ENCODE results near the gene CPVL.

DNA sequence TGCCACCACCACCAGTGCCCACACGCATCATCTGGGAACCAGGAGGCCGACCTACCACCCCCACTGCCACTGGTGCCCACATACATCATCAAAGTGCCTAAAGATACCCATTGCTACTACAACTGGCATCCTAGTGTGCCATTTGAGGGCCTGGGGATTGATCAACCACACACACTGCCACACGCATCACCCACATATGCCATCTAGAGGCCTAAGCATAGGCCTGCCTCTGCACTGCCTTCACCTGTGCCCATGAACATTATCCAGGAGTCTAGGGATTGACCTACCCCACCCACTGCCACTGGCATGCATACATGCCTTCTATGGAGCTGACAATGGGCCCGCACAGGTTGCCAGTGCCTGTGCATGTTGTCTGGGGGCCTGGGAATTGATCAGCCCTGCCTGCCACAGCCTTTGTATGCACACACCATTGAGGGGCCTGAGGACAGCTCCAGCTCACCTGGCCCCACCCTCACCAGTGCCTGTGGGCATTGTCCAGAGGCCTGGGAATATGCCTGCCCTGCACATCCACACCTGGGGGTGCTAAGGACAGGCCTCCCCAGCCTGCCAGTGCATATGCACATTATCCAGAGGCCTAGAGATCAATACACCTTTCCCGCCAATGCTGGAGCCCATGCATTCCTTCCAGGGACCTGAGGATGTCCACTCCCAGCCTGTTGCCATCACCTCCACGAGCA, 123.9 kb downstream of the CPVL start:
- TF ChIP-seq, protein P1, sequence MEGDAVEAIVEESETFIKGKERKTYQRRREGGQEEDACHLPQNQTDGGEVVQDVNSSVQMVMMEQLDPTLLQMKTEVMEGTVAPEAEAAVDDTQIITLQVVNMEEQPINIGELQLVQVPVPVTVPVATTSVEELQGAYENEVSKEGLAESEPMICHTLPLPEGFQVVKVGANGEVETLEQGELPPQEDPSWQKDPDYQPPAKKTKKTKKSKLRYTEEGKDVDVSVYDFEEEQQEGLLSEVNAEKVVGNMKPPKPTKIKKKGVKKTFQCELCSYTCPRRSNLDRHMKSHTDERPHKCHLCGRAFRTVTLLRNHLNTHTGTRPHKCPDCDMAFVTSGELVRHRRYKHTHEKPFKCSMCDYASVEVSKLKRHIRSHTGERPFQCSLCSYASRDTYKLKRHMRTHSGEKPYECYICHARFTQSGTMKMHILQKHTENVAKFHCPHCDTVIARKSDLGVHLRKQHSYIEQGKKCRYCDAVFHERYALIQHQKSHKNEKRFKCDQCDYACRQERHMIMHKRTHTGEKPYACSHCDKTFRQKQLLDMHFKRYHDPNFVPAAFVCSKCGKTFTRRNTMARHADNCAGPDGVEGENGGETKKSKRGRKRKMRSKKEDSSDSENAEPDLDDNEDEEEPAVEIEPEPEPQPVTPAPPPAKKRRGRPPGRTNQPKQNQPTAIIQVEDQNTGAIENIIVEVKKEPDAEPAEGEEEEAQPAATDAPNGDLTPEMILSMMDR (IDR thresholded peaks at IDR 0.05): no peak
- no peak for TF ChIP-seq POLR2A (IDR thresholded peaks at IDR 0.05; ENCODE audit: low read depth)
